Activated CD8-positive, alpha-beta T cell treated with anti-CD3 and anti-CD28 coated beads for 36 hours (primary cell): ENCODE measurements around the gene YWHAH. TPM values are rescaled to one million over a fixed set of nuclear protein-coding genes. Genes with fewer than 3 reads are reported as not detected.

ENCODE experiments used
- ATAC-seq: fragments of 200-7000 bp; cut with Tn5 transposase; one replicate; pipeline ENCODE4 v1.10.0; 2021; ENCODE audit warnings: mild to moderate bottlenecking, moderate library complexity
- CTCF ChIA-PET: fragments of 350-600 bp; sonication (Branson Sonifier 250); formaldehyde crosslinking; loops from one replicate; lab custom pipeline; 2021; ENCODE audit warnings: antibody characterized with exemption; lab: Charles Lee
- POLR2A ChIA-PET: fragments of 350-600 bp; sonication (Branson Sonifier 250); formaldehyde crosslinking; loops from one replicate; lab custom pipeline; 2021; ENCODE audit warnings: antibody characterized with exemption; lab: Charles Lee
- DNase-seq: peaks from one replicate; pipeline ENCODE4 v3.0.0-alpha.2; 2020
- H3K27ac Mint-ChIP-seq: one replicate; pipeline ENCODE4 v1.8.0; 2021; ENCODE audit warnings: mild to moderate bottlenecking, mixed read lengths
- H3K27me3 Mint-ChIP-seq: one replicate; pipeline ENCODE4 v1.8.0; 2021; ENCODE audit warnings: mixed read lengths
- H3K36me3 Mint-ChIP-seq: one replicate; pipeline ENCODE4 v1.8.0; 2021; ENCODE audit warnings: low read depth, mixed read lengths
- H3K4me1 Mint-ChIP-seq: one replicate; pipeline ENCODE4 v1.8.0; 2021; ENCODE audit warnings: low read depth, mixed read lengths
- H3K4me3 Mint-ChIP-seq: one replicate; pipeline ENCODE4 v1.8.0; 2021; ENCODE audit warnings: mild to moderate bottlenecking, moderate library complexity, mixed read lengths
- H3K9me3 Mint-ChIP-seq: one replicate; pipeline ENCODE4 v1.8.0; 2021; ENCODE audit warnings: mixed read lengths
- intact Hi-C: fragments of 100-400 bp; cut with micrococcal nuclease; formaldehyde crosslinking; loops from one replicate; pipeline ENCODE4 v1.10.0; 2022
- total RNA-seq, 2 experiments: library from RNA; stranded (reverse); gene quantifications; one replicate each; pipeline ENCODE4 v1.2.3, GENCODE V29; 2021
- TF ChIP-seq, protein P1 (sequence below): fragments of 200-600 bp; IDR thresholded peaks from one replicate; pipeline ENCODE4 v1.8.0; 2022; ENCODE audit warnings: antibody characterized with exemption, mild to moderate bottlenecking

YWHAH gene
- total RNA-seq, 2 experiments from 2014 or later, result 123 to 126 TPM

DNA sequence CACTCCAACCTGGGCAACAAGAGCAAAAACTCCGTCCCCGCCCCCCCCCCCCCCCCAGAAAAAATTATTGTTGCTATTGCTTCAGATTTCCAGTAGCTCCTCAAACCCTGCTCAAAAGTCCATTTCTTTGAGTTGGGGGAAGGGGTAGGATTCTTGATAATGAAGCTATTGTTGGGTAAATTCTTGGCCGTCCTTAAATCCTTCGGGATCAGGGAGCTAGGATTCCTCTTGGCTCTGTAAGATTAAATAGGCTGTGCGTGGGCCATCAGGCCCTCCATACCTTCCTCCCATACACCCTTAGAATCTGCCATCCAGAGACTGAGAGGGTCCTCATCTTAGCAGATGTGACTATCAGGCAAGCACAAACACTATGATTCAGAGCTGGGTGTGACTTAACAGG, 16.4 kb downstream of the YWHAH start:
- Mint-ChIP-seq H3K36me3 (peaks cover 26% of the 10 kb centered on the region), H3K27ac (no peak overlapping the region), H3K4me3 (no peak overlapping the region), H3K9me3 (no peaks in the 10 kb centered on the region), H3K4me1 (peaks cover 19% of the 10 kb centered on the region), H3K27me3 (no peaks in the 10 kb centered on the region)
- ATAC-seq (no peak), DNase-seq (no peak)
- intact Hi-C loops, result no loop called here
- TF ChIP-seq, protein P1, sequence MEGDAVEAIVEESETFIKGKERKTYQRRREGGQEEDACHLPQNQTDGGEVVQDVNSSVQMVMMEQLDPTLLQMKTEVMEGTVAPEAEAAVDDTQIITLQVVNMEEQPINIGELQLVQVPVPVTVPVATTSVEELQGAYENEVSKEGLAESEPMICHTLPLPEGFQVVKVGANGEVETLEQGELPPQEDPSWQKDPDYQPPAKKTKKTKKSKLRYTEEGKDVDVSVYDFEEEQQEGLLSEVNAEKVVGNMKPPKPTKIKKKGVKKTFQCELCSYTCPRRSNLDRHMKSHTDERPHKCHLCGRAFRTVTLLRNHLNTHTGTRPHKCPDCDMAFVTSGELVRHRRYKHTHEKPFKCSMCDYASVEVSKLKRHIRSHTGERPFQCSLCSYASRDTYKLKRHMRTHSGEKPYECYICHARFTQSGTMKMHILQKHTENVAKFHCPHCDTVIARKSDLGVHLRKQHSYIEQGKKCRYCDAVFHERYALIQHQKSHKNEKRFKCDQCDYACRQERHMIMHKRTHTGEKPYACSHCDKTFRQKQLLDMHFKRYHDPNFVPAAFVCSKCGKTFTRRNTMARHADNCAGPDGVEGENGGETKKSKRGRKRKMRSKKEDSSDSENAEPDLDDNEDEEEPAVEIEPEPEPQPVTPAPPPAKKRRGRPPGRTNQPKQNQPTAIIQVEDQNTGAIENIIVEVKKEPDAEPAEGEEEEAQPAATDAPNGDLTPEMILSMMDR, result no peak
- POLR2A ChIA-PET, result no interaction called here
- CTCF ChIA-PET, result interaction anchor here (0.8 to 2.3 kb wide), 2 partner anchors 9 to 17 kb away, joined by 3 to 18 read pairs; no protein-coding TSS in a partner anchor

DNA sequence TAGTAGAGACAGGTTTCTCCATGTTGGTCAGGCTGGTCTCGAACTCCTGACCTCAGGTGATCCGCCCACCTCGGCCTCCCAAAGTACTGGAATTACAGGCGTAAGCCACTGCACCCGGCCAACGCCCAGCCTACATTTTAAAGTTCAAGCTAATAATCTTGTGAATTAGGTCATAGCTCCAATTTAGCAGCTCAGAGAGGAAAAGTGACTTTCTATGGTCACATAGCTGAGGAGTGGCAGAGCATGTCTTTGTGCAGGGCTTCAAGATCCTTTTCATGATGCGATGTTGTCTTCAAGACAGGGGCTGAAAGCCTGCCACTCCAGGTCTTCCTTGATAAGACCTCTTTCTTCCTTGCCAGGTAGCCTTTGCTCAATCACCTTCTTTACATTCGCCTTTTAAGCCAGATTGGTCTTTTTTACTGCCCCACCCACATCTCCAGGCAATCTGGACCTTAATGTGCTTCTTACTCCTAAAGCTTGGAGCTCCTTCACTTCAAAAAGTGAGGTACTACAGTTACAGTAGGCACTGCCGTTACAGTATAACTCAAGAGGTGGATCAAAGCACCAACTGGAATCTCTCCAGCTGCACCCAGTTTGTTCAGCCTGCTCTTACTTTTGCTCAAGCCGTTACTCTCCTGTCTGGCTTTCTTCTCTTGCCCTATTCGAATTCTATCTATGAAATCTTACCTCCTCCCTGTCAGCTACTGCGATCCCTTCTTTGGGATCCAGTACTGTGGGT, 18.2 kb downstream of the YWHAH start:
- intact Hi-C loops, result no loop called here
- no peaks in the 10 kb centered on the region for H3K9me3 Mint-ChIP-seq
- TF ChIP-seq, protein P1, result no peak
- no peak for ATAC-seq
- no peak overlapping the region for H3K27ac Mint-ChIP-seq
- no peaks in the 10 kb centered on the region for H3K27me3 Mint-ChIP-seq
- no peak overlapping the region for H3K4me3 Mint-ChIP-seq
- peaks cover 7% of the 10 kb centered on the region for H3K4me1 Mint-ChIP-seq
- DNase-seq, result no peak
- CTCF ChIA-PET, result interaction anchor here (0.8 to 2.3 kb wide), 5 partner anchors 8 to 297 kb away, joined by 3 to 18 read pairs (median 3); no protein-coding TSS in a partner anchor
- POLR2A ChIA-PET, result interaction anchor here (0.6 to 0.9 kb wide), 4 partner anchors 9 to 518 kb away, joined by 3 to 8 read pairs (median 4); no protein-coding TSS in a partner anchor
- H3K36me3 Mint-ChIP-seq, result peaks cover 8% of the 10 kb centered on the region

DNA sequence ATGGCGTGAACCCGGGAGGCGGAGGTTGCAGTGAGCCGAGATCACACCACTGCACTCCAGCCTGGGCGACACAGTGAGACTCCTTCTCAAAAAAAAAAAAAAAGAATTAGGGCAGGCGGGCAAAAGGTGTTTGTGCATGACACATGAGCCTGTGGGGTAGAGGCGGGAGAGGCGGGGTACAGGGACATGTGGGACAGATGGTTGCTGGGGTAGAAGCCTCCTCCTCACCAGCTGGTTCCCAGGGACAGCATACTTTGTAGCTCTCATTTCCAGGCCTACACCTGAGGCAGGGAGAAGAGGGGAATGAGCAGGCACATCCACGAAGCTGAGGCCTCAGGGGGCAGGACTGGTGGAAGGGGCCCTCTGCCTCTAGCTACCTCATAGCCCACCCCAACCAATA, 23.7 kb downstream of the YWHAH start:
- H3K27ac Mint-ChIP-seq, result no peak overlapping the region
- CTCF ChIA-PET, result interaction anchor here (1.2 kb wide), 1 partner anchor 17 kb away, joined by 4 read pairs; no protein-coding TSS in a partner anchor
- intact Hi-C loops, result no loop called here
- POLR2A ChIA-PET, result no interaction called here
- peaks cover 12% of the 10 kb centered on the region for H3K4me1 Mint-ChIP-seq
- DNase-seq (no peak), ATAC-seq (no peak)
- TF ChIP-seq, protein P1, result no peak
- H3K9me3 Mint-ChIP-seq, result no peaks in the 10 kb centered on the region
- H3K27me3 Mint-ChIP-seq, result no peaks in the 10 kb centered on the region
- H3K4me3 Mint-ChIP-seq, result no peak overlapping the region
- H3K36me3 Mint-ChIP-seq, result no peaks in the 10 kb centered on the region

DNA sequence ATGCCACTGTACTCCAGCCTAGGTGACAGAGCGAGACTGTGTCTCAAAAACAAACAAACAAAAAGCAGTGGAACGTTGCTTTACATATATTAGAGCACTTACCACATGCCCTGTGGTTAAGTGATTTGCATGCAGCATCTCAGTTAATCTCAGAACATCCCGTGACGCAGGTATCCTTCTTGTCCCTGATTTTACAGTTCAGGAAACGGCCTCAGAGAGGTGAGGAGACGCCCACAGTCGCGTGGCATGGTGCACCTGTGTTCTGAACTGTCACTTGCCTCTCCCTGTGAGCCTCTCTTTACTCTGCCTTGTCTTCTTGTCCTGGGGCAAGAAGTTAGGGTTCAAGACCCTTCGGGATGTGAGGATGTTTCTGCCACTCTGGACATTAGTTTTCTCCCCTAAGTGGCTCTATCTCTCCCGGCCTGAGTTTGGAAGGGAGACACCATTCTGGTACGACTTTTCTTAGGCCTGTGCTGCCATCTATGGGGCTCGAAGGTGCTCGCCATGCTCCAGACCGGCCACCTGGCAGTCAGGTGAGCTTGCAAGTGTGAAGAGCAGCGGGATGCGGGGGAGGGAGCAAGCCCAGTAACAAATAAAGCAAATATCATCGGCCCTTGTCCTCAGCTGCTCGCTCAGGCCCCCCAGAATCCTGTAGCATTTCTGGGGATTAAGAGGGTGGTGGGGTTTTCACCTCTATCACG, 25.6 kb downstream of the YWHAH start:
- no peak overlapping the region for H3K27ac Mint-ChIP-seq
- TF ChIP-seq, protein P1, result peak; percentile 60
- POLR2A ChIA-PET, result no interaction called here
- intact Hi-C loops, result loop anchor here (5.0 kb wide), 1 partner anchor 297 kb away; no protein-coding TSS in a partner anchor
- H3K27me3 Mint-ChIP-seq, result no peaks in the 10 kb centered on the region
- no peaks in the 10 kb centered on the region for H3K36me3 Mint-ChIP-seq
- CTCF ChIA-PET, result interaction anchor here (0.6 to 4.0 kb wide), 65 partner anchors 9 to 521 kb away, joined by 3 to 46 read pairs (median 4); partner anchors contain the start of genes DEPDC5, PISD and RTCB
- H3K4me3 Mint-ChIP-seq, result peak overlapping the region; percentile 66
- peaks cover 12% of the 10 kb centered on the region for H3K4me1 Mint-ChIP-seq
- ATAC-seq (peak; percentile 79), DNase-seq (peak; percentile 85)
- H3K9me3 Mint-ChIP-seq, result no peaks in the 10 kb centered on the region
